Measurements from ENCODE around the gene CTSE. TPM values are rescaled to one million over a fixed set of nuclear protein-coding genes. Genes with fewer than 3 reads are reported as not detected.

The CTSE gene
- total RNA-seq, 4 donors from 2014 or later = 2.6 to 14.3 (median 6.7) TPM

- WGBS, 2 donors (ENCODE audit: low coverage in 1 of 2) = 82% methylated on average over 7 of the region's 7 CpGs; no CpG with 5 or more reads in 1 of the 2 donors
- no peaks in the 10 kb centered on the region for H3K9me3 ChIP-seq
Observed at GRCh38 chr1:205978676-205979075, 45.0 kb downstream of the CTSE start.

GRCh38 chr1:205977402-205978014, 46.2 kb downstream of the CTSE start:
- 80 to 93% methylated on average over 2 of the region's 2 CpGs for WGBS, 2 donors (ENCODE audit: low coverage in 1 of 2)
- H3K27me3 ChIP-seq = no peaks in the 10 kb centered on the region
- TF ChIP-seq CTCF (IDR thresholded peaks at IDR 0.05) (peak; percentile 91 to 96 (median 93)), POLR2AphosphoS5 (IDR thresholded peaks at IDR 0.05) (no peak)
- DNase-seq = peak; percentile 68
- H3K4me3 ChIP-seq = no peak overlapping the region
- no peaks in the 10 kb centered on the region for H3K36me3 ChIP-seq
- no peak overlapping the region for H3K27ac ChIP-seq
- H3K9me3 ChIP-seq = no peaks in the 10 kb centered on the region
- intact Hi-C loops (cut with DNase I; ENCODE audit: low total_unique reads) (loop anchor here (2.0 to 5.0 kb wide), 2 partner anchors 60 to 187 kb away; no protein-coding TSS in a partner anchor), in situ Hi-C loops (cut with MboI; ENCODE audit: low pct_ligation_motif_present in 1 of 4, low pct_unique_long_range_greater_than_20kb in 1 of 4, low sequenced_read_pairs in 3 of 4) (loop anchor here in 1 of 4 donors (25.0 kb wide), 1 partner anchor 135 kb away; the partner anchor contains the start of gene AVPR1B)
- H3K4me1 ChIP-seq = no peaks in the 10 kb centered on the region

More at GRCh38 chr1:205978676-205979075, 45.0 kb downstream of the CTSE start:
- no peak for DNase-seq
- TF ChIP-seq EP300 (IDR thresholded peaks at IDR 0.05; ENCODE audit: low read depth) (no peak), POLR2AphosphoS5 (IDR thresholded peaks at IDR 0.05) (no peak), CTCF (IDR thresholded peaks at IDR 0.05) (no peak), POLR2A (IDR thresholded peaks at IDR 0.05) (no peak)
- intact Hi-C loops (cut with DNase I; ENCODE audit: low total_unique reads) = loop anchor here (5.0 kb wide), 1 partner anchor 61 kb away; no protein-coding TSS in a partner anchor
- no peak overlapping the region for H3K27ac ChIP-seq
- no peaks in the 10 kb centered on the region for H3K4me1 ChIP-seq
- in situ Hi-C loops (cut with MboI; ENCODE audit: low pct_ligation_motif_present in 1 of 4, low pct_unique_long_range_greater_than_20kb in 1 of 4, low sequenced_read_pairs in 3 of 4) = loop anchor here in 1 of 4 donors (25.0 kb wide), 1 partner anchor 134 kb away; the partner anchor contains the start of gene AVPR1B
- H3K36me3 ChIP-seq = no peaks in the 10 kb centered on the region
- H3K4me3 ChIP-seq = no peak overlapping the region
- no peaks in the 10 kb centered on the region for H3K27me3 ChIP-seq

GRCh38 chr1:205976708-205977401, 46.8 kb downstream of the CTSE start:
- H3K36me3 ChIP-seq = no peaks in the 10 kb centered on the region
- DNase-seq = no peak
- no peaks in the 10 kb centered on the region for H3K4me1 ChIP-seq
- no peaks in the 10 kb centered on the region for H3K9me3 ChIP-seq
- no peaks in the 10 kb centered on the region for H3K27me3 ChIP-seq
- no peak overlapping the region for H3K4me3 ChIP-seq
- in situ Hi-C loops (cut with MboI; ENCODE audit: low pct_ligation_motif_present in 1 of 4, low pct_unique_long_range_greater_than_20kb in 1 of 4, low sequenced_read_pairs in 3 of 4) (loop anchor here in 1 of 4 donors (25.0 kb wide), 1 partner anchor 135 kb away; the partner anchor contains the start of gene AVPR1B), intact Hi-C loops (cut with DNase I; ENCODE audit: low total_unique reads) (loop anchor here (2.0 to 5.0 kb wide), 2 partner anchors 60 to 186 kb away; no protein-coding TSS in a partner anchor)
- WGBS, 2 donors (ENCODE audit: low coverage in 1 of 2) = 66 to 88% methylated on average over 3 to 8 of the region's 8 CpGs
- TF ChIP-seq EP300 (IDR thresholded peaks at IDR 0.05; ENCODE audit: low read depth) (no peak), CTCF (IDR thresholded peaks at IDR 0.05) (no peak), POLR2A (IDR thresholded peaks at IDR 0.05) (no peak), POLR2AphosphoS5 (IDR thresholded peaks at IDR 0.05) (no peak)
- H3K27ac ChIP-seq = no peak overlapping the region

GRCh38 chr1:205976036-205976435, 47.7 kb downstream of the CTSE start:
- H3K27ac ChIP-seq = no peak overlapping the region
- in situ Hi-C loops (cut with MboI; ENCODE audit: low pct_ligation_motif_present in 1 of 4, low pct_unique_long_range_greater_than_20kb in 1 of 4, low sequenced_read_pairs in 3 of 4) (loop anchor here in 1 of 4 donors (25.0 kb wide), 1 partner anchor 136 kb away; the partner anchor contains the start of gene AVPR1B), intact Hi-C loops (cut with DNase I; ENCODE audit: low total_unique reads) (loop anchor here (2.0 to 5.0 kb wide), 2 partner anchors 59 to 185 kb away; no protein-coding TSS in a partner anchor)
- no peaks in the 10 kb centered on the region for H3K36me3 ChIP-seq
- TF ChIP-seq POLR2AphosphoS5 (IDR thresholded peaks at IDR 0.05) (no peak), EP300 (IDR thresholded peaks at IDR 0.05; ENCODE audit: low read depth) (no peak), POLR2A (IDR thresholded peaks at IDR 0.05) (no peak), CTCF (IDR thresholded peaks at IDR 0.05) (no peak)
- no peaks in the 10 kb centered on the region for H3K9me3 ChIP-seq
- H3K4me1 ChIP-seq = no peaks in the 10 kb centered on the region
- no peak overlapping the region for H3K4me3 ChIP-seq
- WGBS, 2 donors (ENCODE audit: low coverage in 1 of 2) = 88% methylated on average over 3 of the region's 4 CpGs; no CpG with 5 or more reads in 1 of the 2 donors
- DNase-seq = no peak
- H3K27me3 ChIP-seq = no peaks in the 10 kb centered on the region
